ENCODE measurements around the gene FAM222B. TPM values are rescaled to one million over a fixed set of nuclear protein-coding genes. Genes with fewer than 3 reads are reported as not detected.

The FAM222B gene
- polyA plus RNA-seq, 2 of the 4 experiments (the other 2 are of a cell fraction): 10.7 to 15.6 TPM

- ATAC-seq (no peak; a peak in 1 of 6 replicates), DNase-seq (ENCODE audit: low read depth in 1 of 2, low spot score in 1 of 2) (no peak), FAIRE-seq (no peak)
- H3K27ac ChIP-seq: no peak overlapping the region
- TF ChIP-seq HOXB13 (CRISPR knock-in tag; IDR thresholded peaks at IDR 0.05; ENCODE audit: low read depth) (no peak), SMC3 (IDR thresholded peaks at IDR 0.05) (no peak), ZFP36 (IDR thresholded peaks at IDR 0.05; ENCODE audit: borderline replicate concordance, partially characterized antibody) (no peak), HDAC2 (IDR thresholded peaks at IDR 0.05) (no peak), ATOH8 (CRISPR knock-in tag; IDR thresholded peaks at IDR 0.05; ENCODE audit: low read depth) (no peak), NFE2L2 (conservative IDR thresholded peaks at IDR 0.05; ENCODE audit: low read length) (no peak), ZSCAN20 (CRISPR knock-in tag; IDR thresholded peaks at IDR 0.05) (no peak), NR3C1 (IDR thresholded peaks at IDR 0.05) (no peak), RCOR1 (IDR thresholded peaks at IDR 0.05; ENCODE audit: low read depth, low read length) (no peak), HEYL (CRISPR knock-in tag; IDR thresholded peaks at IDR 0.05) (no peak), CHD4 (IDR thresholded peaks at IDR 0.05; ENCODE audit: borderline replicate concordance) (no peak), ELK1 (IDR thresholded peaks at IDR 0.05; ENCODE audit: low read depth, low read length) (no peak), EHMT2 (IDR thresholded peaks at IDR 0.05; ENCODE audit: low read depth) (no peak), CTCF (IDR thresholded peaks at IDR 0.05) (no peak), JUN (IDR thresholded peaks at IDR 0.05) (no peak), MAZ (IDR thresholded peaks at IDR 0.05; ENCODE audit: borderline replicate concordance, low read depth, low read length) (no peak)
- H3K9me3 ChIP-seq: no peaks in the 10 kb centered on the region
- WGBS (ENCODE audit: missing lambda C conversion rate): 75% methylated on average over 11 of the region's 11 CpGs
- H3K4me2 ChIP-seq: no peak overlapping the region
- ChIA-PET CTCF (interaction anchor here (0.6 to 7.3 kb wide), 9 partner anchors 10 to 101 kb away, joined by 3 to 58 read pairs (median 4); no protein-coding TSS in a partner anchor), POLR2A (no interaction called here)
- no peaks in the 10 kb centered on the region for H3K4me1 ChIP-seq
- no peak overlapping the region for H3K4me3 ChIP-seq
Measured at GRCh38 chr17:28864991-28865849, 22.6 kb upstream of the FAM222B start.

- H3K4me2 ChIP-seq: no peak overlapping the region
- POLR2A ChIA-PET: no interaction called here
- TF ChIP-seq MYC (IDR thresholded peaks at IDR 0.05; ENCODE audit: borderline replicate concordance, low read length) (no peak), CHD4 (IDR thresholded peaks at IDR 0.05; ENCODE audit: borderline replicate concordance) (no peak), NR3C1 (IDR thresholded peaks at IDR 0.05) (no peak), ZC3H11A (IDR thresholded peaks at IDR 0.05) (no peak), RFX5 (IDR thresholded peaks at IDR 0.05) (no peak), POLR2A (IDR thresholded peaks at IDR 0.05; ENCODE audit: low read length) (no peak), HES2 (IDR thresholded peaks at IDR 0.05) (no peak), RNF2 (IDR thresholded peaks at IDR 0.05; ENCODE audit: borderline replicate concordance, low read depth) (no peak), NFE2L2 (conservative IDR thresholded peaks at IDR 0.05; ENCODE audit: low read length) (no peak), USF2 (IDR thresholded peaks at IDR 0.05) (no peak), POLR2AphosphoS2 (conservative IDR thresholded peaks at IDR 0.05; ENCODE audit: low read length) (no peak), HEYL (CRISPR knock-in tag; IDR thresholded peaks at IDR 0.05) (no peak), EP300 (IDR thresholded peaks at IDR 0.05) (no peak), FOSL2 (IDR thresholded peaks at IDR 0.05) (no peak), FOSL2 (CRISPR knock-in tag; IDR thresholded peaks at IDR 0.05) (no peak), GATA3 (IDR thresholded peaks at IDR 0.05; ENCODE audit: borderline replicate concordance) (no peak), FOXS1 (CRISPR knock-in tag; IDR thresholded peaks at IDR 0.05) (no peak)
- DNase-seq (ENCODE audit: low read depth in 1 of 2, low spot score in 1 of 2) (no peak), FAIRE-seq (no peak), ATAC-seq (no peak)
- H3K4me1 ChIP-seq: no peaks in the 10 kb centered on the region
- CTCF ChIA-PET: interaction anchor here (1.0 to 7.3 kb wide), 5 partner anchors 15 to 103 kb away, joined by 3 to 58 read pairs (median 5); no protein-coding TSS in a partner anchor
- 91% methylated on average over 1 of the region's 1 CpG for WGBS (ENCODE audit: missing lambda C conversion rate)
- H3K9me3 ChIP-seq: no peaks in the 10 kb centered on the region
- no peak overlapping the region for H3K27ac ChIP-seq
- no peak overlapping the region for H3K4me3 ChIP-seq
Measured at GRCh38 chr17:28863953-28864352, 21.4 kb upstream of the FAM222B start.

All from A549 (cell line).